Bronchial epithelial cell (primary cell): Measurements from ENCODE around the gene CRTAC1. TPM values are rescaled to one million over a fixed set of nuclear protein-coding genes. Genes with fewer than 3 reads are reported as not detected.

Experiments
- DNase-seq: peaks from one replicate; pipeline ENCODE4 v3.0.0-alpha.2; 2010; ENCODE audit warnings: low read depth
- FAIRE-seq: peaks from 2 replicates; lab custom pipeline; 2011; peaks lifted over from hg19 to GRCh38; lab: Jason Lieb, UNC
- H3K27me3 ChIP-seq: 2 replicates; pipeline ENCODE4 v1.5.1; 2011; ENCODE audit warnings: low read length; ENCODE audit not compliant: control insufficient read depth, insufficient read depth
- H3K36me3 ChIP-seq: 2 replicates; pipeline ENCODE4 v1.5.1; 2011; ENCODE audit warnings: low read length; ENCODE audit not compliant: control insufficient read depth, insufficient read depth
- H3K4me3 ChIP-seq: 2 replicates; pipeline ENCODE4 v1.5.1; 2011; ENCODE audit warnings: mild to moderate bottlenecking, low read depth, low read length, control low read depth
- total RNA-seq: library from RNA; depleted of rRNA; stranded (reverse); fragments of >200 nt; gene quantifications from 2 replicates; pipeline ENCODE4 v1.2.1, GENCODE V29; 2014
- TF ChIP-seq, protein P1 (sequence below): IDR thresholded peaks from 2 replicates; pipeline ENCODE4 v1.5.1; 2011; ENCODE audit warnings: mild to moderate bottlenecking, moderate library complexity, low read length, control low read depth, inconsistent platforms; ENCODE audit not compliant: insufficient read depth, severe bottlenecking

CRTAC1 gene
- total RNA-seq, 1 donor from 2014 or later = not detected

DNA sequence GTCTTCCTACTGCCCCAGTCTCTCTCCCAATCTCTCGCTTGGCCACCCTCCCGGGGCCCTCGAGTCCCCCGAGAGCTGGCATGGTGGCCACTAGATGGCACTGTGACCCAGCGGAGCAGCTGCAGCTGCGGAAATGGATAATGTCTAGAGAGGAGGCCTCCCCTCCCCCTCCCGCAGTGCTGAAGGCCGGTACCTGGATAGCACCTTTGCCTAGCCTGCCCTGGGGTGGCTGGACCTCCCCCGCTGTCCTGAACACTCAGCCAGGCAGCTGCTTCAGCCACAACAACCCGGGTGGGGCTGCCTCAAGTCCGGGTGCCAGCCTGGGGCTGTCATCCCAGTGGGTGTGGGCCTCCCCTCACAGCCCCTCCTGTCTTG is 115.6 kb downstream of the CRTAC1 start:
- TF ChIP-seq, protein P1, sequence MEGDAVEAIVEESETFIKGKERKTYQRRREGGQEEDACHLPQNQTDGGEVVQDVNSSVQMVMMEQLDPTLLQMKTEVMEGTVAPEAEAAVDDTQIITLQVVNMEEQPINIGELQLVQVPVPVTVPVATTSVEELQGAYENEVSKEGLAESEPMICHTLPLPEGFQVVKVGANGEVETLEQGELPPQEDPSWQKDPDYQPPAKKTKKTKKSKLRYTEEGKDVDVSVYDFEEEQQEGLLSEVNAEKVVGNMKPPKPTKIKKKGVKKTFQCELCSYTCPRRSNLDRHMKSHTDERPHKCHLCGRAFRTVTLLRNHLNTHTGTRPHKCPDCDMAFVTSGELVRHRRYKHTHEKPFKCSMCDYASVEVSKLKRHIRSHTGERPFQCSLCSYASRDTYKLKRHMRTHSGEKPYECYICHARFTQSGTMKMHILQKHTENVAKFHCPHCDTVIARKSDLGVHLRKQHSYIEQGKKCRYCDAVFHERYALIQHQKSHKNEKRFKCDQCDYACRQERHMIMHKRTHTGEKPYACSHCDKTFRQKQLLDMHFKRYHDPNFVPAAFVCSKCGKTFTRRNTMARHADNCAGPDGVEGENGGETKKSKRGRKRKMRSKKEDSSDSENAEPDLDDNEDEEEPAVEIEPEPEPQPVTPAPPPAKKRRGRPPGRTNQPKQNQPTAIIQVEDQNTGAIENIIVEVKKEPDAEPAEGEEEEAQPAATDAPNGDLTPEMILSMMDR = peak; percentile 93
- no peak overlapping the region for H3K4me3 ChIP-seq
- no peak for FAIRE-seq
- peak; percentile 46 for DNase-seq
- H3K27me3 ChIP-seq = peaks cover 8% of the 10 kb centered on the region
- H3K36me3 ChIP-seq = no peaks in the 10 kb centered on the region

GRCh38 chr10:97914171-97914836 is 116.1 kb downstream of the CRTAC1 start:
- TF ChIP-seq, protein P1 = no peak
- no peak for DNase-seq
- Histone ChIP-seq H3K36me3 (no peaks in the 10 kb centered on the region), H3K4me3 (no peak overlapping the region), H3K27me3 (peaks cover 8% of the 10 kb centered on the region)
- FAIRE-seq = no peak

DNA sequence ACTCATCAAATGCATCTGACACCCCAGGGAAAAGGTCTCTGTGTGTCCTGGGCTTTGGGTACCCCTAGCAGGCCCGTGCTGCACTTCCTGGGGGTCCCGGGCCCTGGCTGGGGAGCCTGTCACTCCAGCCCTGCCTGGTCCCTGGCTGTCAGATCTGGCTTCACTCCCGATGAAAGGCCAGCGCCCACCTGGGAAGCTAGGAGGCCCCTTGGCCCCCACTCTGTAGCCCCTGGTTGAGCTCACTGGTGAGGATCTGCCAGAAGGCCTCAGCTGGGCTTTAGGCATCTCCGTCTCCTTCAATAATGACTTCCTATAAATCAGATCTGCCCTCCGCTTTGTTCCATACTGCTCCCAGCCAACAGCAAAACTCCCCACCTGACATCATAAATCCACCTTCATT is 116.8 kb downstream of the CRTAC1 start:
- no peak overlapping the region for H3K4me3 ChIP-seq
- H3K27me3 ChIP-seq = peaks cover 6% of the 10 kb centered on the region
- no peak for FAIRE-seq
- TF ChIP-seq, protein P1 = no peak
- H3K36me3 ChIP-seq = no peaks in the 10 kb centered on the region
- no peak for DNase-seq

DNA sequence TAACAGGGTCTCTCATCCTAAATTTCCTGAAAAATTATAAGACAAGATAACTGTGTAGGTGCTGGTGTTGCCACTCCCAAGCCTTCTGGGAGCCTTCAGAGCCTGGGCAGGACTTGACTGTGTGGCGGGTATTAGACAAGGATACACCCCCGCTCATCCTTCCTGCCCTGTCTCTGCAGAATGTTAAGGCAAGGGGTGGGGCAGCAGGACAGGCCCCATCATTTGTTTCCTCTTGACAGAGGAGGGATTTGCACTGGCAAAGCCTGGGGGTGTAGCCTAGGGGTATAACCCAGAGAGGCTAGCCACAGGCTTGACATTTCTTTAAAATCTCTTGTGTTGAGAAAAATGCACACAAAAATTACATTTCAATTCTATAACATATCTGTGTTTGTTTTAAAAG is 117.2 kb downstream of the CRTAC1 start:
- Histone ChIP-seq H3K4me3 (no peak overlapping the region), H3K36me3 (no peaks in the 10 kb centered on the region), H3K27me3 (peaks cover 6% of the 10 kb centered on the region)
- no peak for DNase-seq
- no peak for FAIRE-seq
- TF ChIP-seq, protein P1 = no peak

GRCh38 chr10:97911217-97911616 is 119.2 kb downstream of the CRTAC1 start:
- no peak for DNase-seq
- peaks cover 3% of the 10 kb centered on the region for H3K27me3 ChIP-seq
- H3K36me3 ChIP-seq = no peaks in the 10 kb centered on the region
- no peak for FAIRE-seq
- H3K4me3 ChIP-seq = no peak overlapping the region
- TF ChIP-seq, protein P1 = no peak

GRCh38 chr10:97910661-97911060 is 119.8 kb downstream of the CRTAC1 start:
- Histone ChIP-seq H3K27me3 (peaks cover under 1% of the 10 kb centered on the region), H3K36me3 (no peaks in the 10 kb centered on the region), H3K4me3 (no peak overlapping the region)
- no peak for FAIRE-seq
- no peak for DNase-seq
- TF ChIP-seq, protein P1 = no peak
